Prostate gland (tissue), 2 donors: ENCODE data around the gene LMAN2L.

Experiments used
- POLR2AphosphoS5 ChIP-seq: sonication (generic); formaldehyde crosslinking; IDR thresholded peaks from one replicate; pipeline ENCODE4 v1.6.1; 2017; ENCODE audit warnings: antibody characterized with exemption
- TF ChIP-seq, protein P1 (sequence below), 4 experiments: fragments of 200-600 bp in 2 of 4; fragments of 450-650 bp in 2 of 4; sonication (generic) in 2 of 4; IDR thresholded peaks; 1 replicate in 3 of 4; 2 replicates in 1 of 4; pipeline ENCODE4 v1.5.1; 2016 to 2019; ENCODE audit warnings: antibody characterized with exemption in 4 of 4, mild to moderate bottlenecking in 2 of 4, moderate library complexity in 2 of 4

DNA sequence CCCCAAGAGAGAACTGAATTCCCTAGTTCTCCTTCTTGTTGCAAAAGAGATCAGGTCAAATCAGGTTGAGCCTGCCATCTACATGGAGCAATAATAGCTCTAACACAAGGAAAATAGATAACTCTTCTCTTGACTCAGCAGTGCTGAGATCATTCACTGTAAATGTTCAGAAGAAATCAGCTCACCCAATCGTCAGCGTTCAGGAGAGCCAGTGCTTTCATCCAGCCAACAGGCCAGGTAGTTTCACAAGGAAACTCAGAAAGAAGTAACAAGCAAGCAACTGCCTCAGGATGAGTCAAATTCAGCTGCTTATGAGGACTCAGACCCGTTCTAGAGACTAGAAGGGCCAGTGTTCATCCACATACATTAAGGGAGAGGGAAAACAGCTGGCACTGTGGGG is 5.9 kb downstream of the LMAN2L start:
- TF ChIP-seq, protein P1, sequence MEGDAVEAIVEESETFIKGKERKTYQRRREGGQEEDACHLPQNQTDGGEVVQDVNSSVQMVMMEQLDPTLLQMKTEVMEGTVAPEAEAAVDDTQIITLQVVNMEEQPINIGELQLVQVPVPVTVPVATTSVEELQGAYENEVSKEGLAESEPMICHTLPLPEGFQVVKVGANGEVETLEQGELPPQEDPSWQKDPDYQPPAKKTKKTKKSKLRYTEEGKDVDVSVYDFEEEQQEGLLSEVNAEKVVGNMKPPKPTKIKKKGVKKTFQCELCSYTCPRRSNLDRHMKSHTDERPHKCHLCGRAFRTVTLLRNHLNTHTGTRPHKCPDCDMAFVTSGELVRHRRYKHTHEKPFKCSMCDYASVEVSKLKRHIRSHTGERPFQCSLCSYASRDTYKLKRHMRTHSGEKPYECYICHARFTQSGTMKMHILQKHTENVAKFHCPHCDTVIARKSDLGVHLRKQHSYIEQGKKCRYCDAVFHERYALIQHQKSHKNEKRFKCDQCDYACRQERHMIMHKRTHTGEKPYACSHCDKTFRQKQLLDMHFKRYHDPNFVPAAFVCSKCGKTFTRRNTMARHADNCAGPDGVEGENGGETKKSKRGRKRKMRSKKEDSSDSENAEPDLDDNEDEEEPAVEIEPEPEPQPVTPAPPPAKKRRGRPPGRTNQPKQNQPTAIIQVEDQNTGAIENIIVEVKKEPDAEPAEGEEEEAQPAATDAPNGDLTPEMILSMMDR (IDR thresholded peaks at IDR 0.05), result no peak
- no peak for TF ChIP-seq POLR2AphosphoS5
